COR-L47 (cell line): Measurements from ENCODE around the gene TIMMDC1.
A peak's percentile ranks its signal among the peaks of the same experiment; 100 is the strongest.

Experiments used
- DNase-seq: peaks from one replicate; lab custom pipeline; 2025; lab: John Stamatoyannopoulos, UW

Gene TIMMDC1

GRCh38 chr3:119498186-119499011 lies at the start of gene TIMMDC1:
Gene TIMMDC1, plus strand, starts transcription at chr3:119498547. Its CDS starts 187 bp downstream, at chr3:119498734.
- peak; percentile 98 for DNase-seq

- no peak for DNase-seq
Observed at GRCh38 chr3:119453822-119454221, 44.5 kb upstream of the TIMMDC1 start.

- no peak for DNase-seq
Observed at GRCh38 chr3:119456469-119456868, 41.9 kb upstream of the TIMMDC1 start.

- DNase-seq, result no peak
Observed at GRCh38 chr3:119457246-119457645, 41.1 kb upstream of the TIMMDC1 start.

GRCh38 chr3:119463171-119464169 lies 34.9 kb upstream of the TIMMDC1 start, which contains the start of gene TMEM39A:
Gene TMEM39A, minus strand, starts transcription at chr3:119463615. Its CDS starts 1,541 bp downstream, at chr3:119462074.
- DNase-seq, result peak; percentile 100

GRCh38 chr3:119468041-119468440 lies 30.3 kb upstream of the TIMMDC1 start:
- no peak for DNase-seq

- DNase-seq, result peak; percentile 39
Observed at GRCh38 chr3:119469418-119470189, 28.7 kb upstream of the TIMMDC1 start.

- no peak for DNase-seq
Observed at GRCh38 chr3:119470866-119471265, 27.5 kb upstream of the TIMMDC1 start.

- no peak for DNase-seq
Observed at GRCh38 chr3:119481079-119481478, 17.3 kb upstream of the TIMMDC1 start.

- DNase-seq, result no peak
Observed at GRCh38 chr3:119483101-119483500, 15.2 kb upstream of the TIMMDC1 start.

GRCh38 chr3:119485563-119485962 lies 12.8 kb upstream of the TIMMDC1 start:
- no peak for DNase-seq

GRCh38 chr3:119490153-119490552 lies 8.2 kb upstream of the TIMMDC1 start:
- DNase-seq, result no peak

GRCh38 chr3:119492128-119492527 lies 6.2 kb upstream of the TIMMDC1 start:
- DNase-seq, result no peak

GRCh38 chr3:119492810-119493209 lies 5.5 kb upstream of the TIMMDC1 start:
- no peak for DNase-seq

GRCh38 chr3:119494597-119494996 lies 3.8 kb upstream of the TIMMDC1 start:
- DNase-seq, result no peak

- DNase-seq, result peak; percentile 6
Observed at GRCh38 chr3:119497820-119498185, 544 bp upstream of the TIMMDC1 start.

- no peak for DNase-seq
Observed at GRCh38 chr3:119500265-119500664, 1.9 kb downstream of the TIMMDC1 start.

- no peak for DNase-seq
Observed at GRCh38 chr3:119500901-119501300, 2.6 kb downstream of the TIMMDC1 start.

- DNase-seq, result no peak
Observed at GRCh38 chr3:119506631-119507030, 8.3 kb downstream of the TIMMDC1 start.

- no peak for DNase-seq
Observed at GRCh38 chr3:119507404-119507803, 9.1 kb downstream of the TIMMDC1 start.

GRCh38 chr3:119508172-119508845 lies 10.0 kb downstream of the TIMMDC1 start:
- DNase-seq, result no peak
